Hepatocyte (in vitro differentiated cells): Measurements from ENCODE around the gene NRXN2. TPM values are rescaled to one million over a fixed set of nuclear protein-coding genes. Genes with fewer than 3 reads are reported as not detected.

Source experiments
- DNase-seq: peaks from one replicate; pipeline ENCODE4 v3.0.0-alpha.2; 2016; ENCODE audit warnings: low spot score
- H2AFZ ChIP-seq: fragments of 200-600 bp; sonication (generic); 2 replicates; pipeline ENCODE4 v1.6.0; 2016; ENCODE audit warnings: antibody characterized with exemption, mild to moderate bottlenecking
- H3K27ac ChIP-seq: fragments of 200-600 bp; sonication (generic); 2 replicates; pipeline ENCODE4 v1.5.1; 2016; ENCODE audit warnings: mild to moderate bottlenecking
- H3K27me3 ChIP-seq: fragments of 200-600 bp; sonication (generic); 2 replicates; pipeline ENCODE4 v1.6.1; 2016
- H3K36me3 ChIP-seq: fragments of 200-600 bp; sonication (generic); replicated peaks from 2 replicates; pipeline ENCODE4 v1.5.1; 2016; ENCODE audit warnings: low read depth; ENCODE audit not compliant: insufficient read depth
- H3K4me1 ChIP-seq: fragments of 200-600 bp; sonication (generic); 2 replicates; pipeline ENCODE4 v1.5.1; 2016; ENCODE audit warnings: mild to moderate bottlenecking, moderate library complexity; ENCODE audit not compliant: insufficient read depth
- H3K4me2 ChIP-seq: fragments of 200-600 bp; sonication (generic); 2 replicates; pipeline ENCODE4 v1.6.0; 2016
- H3K4me3 ChIP-seq: fragments of 200-600 bp; sonication (generic); 2 replicates; pipeline ENCODE4 v1.5.1; 2016; ENCODE audit warnings: mild to moderate bottlenecking
- H3K79me2 ChIP-seq: fragments of 200-600 bp; sonication (generic); 2 replicates; pipeline ENCODE4 v1.6.0; 2017; ENCODE audit warnings: mild to moderate bottlenecking
- H3K9me2 ChIP-seq: fragments of 200-600 bp; sonication (generic); replicated peaks from 2 replicates; pipeline ENCODE4 v1.6.0; 2017; ENCODE audit warnings: mild to moderate bottlenecking; ENCODE audit not compliant: insufficient read depth
- H3K9me3 ChIP-seq: fragments of 200-600 bp; sonication (generic); 2 replicates; pipeline ENCODE4 v1.5.1; 2016; ENCODE audit warnings: low read depth, mild to moderate bottlenecking
- H4K20me1 ChIP-seq: fragments of 200-600 bp; sonication (generic); 2 replicates; pipeline ENCODE4 v1.6.0; 2016; ENCODE audit warnings: mild to moderate bottlenecking; ENCODE audit not compliant: insufficient read depth, poor library complexity, severe bottlenecking
- CTCF ChIP-seq: fragments of 200-600 bp; sonication (generic); IDR thresholded peaks from 2 replicates; pipeline ENCODE4 v1.5.1; 2016; ENCODE audit warnings: antibody characterized with exemption, mild to moderate bottlenecking; ENCODE audit not compliant: poor library complexity
- EZH2 ChIP-seq: fragments of 200-600 bp; sonication (generic); IDR thresholded peaks from 2 replicates; pipeline ENCODE4 v1.6.1; 2016; ENCODE audit warnings: antibody characterized with exemption, mild to moderate bottlenecking, borderline replicate concordance
- EZH2phosphoT487 ChIP-seq: fragments of 200-600 bp; sonication (generic); IDR thresholded peaks from one replicate; pipeline ENCODE4 v1.6.1; 2018; ENCODE audit warnings: antibody characterized with exemption, mild to moderate bottlenecking, low read depth, moderate library complexity; ENCODE audit not compliant: unreplicated experiment, severe bottlenecking
- WGBS: methylation state at CpG from one replicate; pipeline ENCODE4 v1.1.6; 2016; ENCODE audit warnings: low lambda C conversion rate; ENCODE audit errors: missing lambda C conversion rate; 5-methylcytosine and 5-hydroxymethylcytosine counted together
- polyA plus RNA-seq: library from polyadenylated mRNA; unstranded; fragments of >200 nt; fragmentation: Nextera tagmentation; extraction: Ambion mirVana; gene quantifications from 2 replicates; pipeline ENCODE4 v1.2.1, GENCODE V29; 2016
- total RNA-seq: library from RNA; depleted of rRNA; stranded (reverse); fragments of >200 nt; gene quantifications from 2 replicates; pipeline ENCODE4 v1.2.3, GENCODE V29; 2014

The NRXN2 gene
- total and polyA plus RNA-seq, 2 experiments from 2014 or later = 0.83 to 1.7 TPM

DNA sequence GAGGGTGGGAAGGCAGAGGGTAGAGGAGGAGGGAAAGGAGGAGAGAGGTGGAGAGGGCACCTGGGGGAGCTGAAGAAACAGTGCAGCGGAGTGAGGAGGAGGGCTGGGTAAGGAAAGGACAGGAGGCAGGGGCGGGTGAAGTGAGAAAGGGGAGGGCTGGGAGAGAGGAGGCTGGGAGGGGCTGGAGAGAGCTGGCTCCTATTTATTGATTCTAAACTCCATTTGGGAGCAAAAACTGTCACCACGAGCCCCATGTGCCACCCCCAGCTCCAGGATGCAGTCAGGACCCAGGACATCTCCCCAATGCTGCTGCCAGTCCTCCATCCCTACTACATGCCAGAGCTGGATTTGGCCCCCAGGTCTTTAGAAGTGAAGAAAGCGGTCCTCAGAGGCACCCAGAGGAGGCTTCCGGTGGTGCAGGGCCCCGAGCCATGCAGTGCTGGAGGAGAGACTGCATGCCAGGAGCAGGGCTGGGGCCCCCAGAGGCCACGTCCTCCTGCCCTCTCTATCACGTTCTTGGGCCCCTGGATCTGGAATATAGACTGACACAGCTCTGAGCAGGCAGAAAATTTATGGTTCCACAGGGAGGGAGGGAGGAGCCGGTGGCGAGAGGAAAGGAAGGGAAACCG is 78.2 kb downstream of the NRXN2 start:
- Histone ChIP-seq H4K20me1 (no peaks in the 10 kb centered on the region), H3K27ac (no peak overlapping the region), H3K27me3 (peaks cover 66% of the 10 kb centered on the region), H3K9me3 (no peaks in the 10 kb centered on the region), H3K79me2 (no peaks in the 10 kb centered on the region), H3K4me1 (peaks cover 2% of the 10 kb centered on the region), H2AFZ (no peak overlapping the region), H3K4me3 (no peak overlapping the region), H3K4me2 (no peak overlapping the region), H3K36me3 (no peaks in the 10 kb centered on the region), H3K9me2 (no peaks in the 10 kb centered on the region)
- 26% methylated on average over 9 of the region's 11 CpGs for WGBS
- TF ChIP-seq CTCF = peak; percentile 20
- TF ChIP-seq EZH2phosphoT487 = no peak
- DNase-seq = peak; percentile 30

DNA sequence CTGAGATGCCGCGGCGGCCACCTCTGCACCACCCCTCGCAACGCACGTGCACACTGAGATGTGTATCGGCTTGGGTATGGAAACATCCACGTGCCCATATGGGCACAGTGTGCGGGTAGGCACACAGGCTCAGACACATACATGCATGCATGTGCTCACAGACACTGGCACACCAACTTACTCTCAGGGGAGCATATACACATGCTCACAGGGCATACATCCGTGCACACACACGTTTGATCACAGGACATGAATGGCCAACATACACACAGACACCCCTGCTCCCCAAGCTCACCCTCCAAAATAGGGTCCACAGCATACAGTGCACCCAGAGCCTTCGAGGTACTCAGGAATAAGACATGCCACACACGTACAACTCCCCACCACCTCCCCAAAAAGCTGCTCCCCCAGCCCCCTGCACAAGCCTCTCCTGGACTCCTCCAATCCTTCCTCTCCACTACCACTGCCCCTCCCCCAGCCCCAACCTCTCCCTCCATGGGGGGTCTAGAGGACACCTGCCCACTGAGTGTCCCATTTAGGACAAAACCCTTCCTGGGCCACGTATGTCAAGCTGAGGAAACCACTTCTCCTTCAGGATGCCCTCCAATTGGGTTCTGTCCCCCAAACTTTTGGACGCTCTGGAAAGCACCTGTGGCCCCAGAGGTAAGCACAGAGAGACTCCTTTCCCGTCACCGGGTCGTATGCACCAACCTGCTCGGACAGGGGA is 78.9 kb downstream of the NRXN2 start:
- 8% methylated on average over 19 of the region's 19 CpGs for WGBS
- no peaks in the 10 kb centered on the region for H3K9me3 ChIP-seq
- H3K79me2 ChIP-seq = no peaks in the 10 kb centered on the region
- DNase-seq = no peak
- no peaks in the 10 kb centered on the region for H3K36me3 ChIP-seq
- H3K27ac ChIP-seq = no peak overlapping the region
- no peak overlapping the region for H3K4me3 ChIP-seq
- no peak overlapping the region for H2AFZ ChIP-seq
- no peaks in the 10 kb centered on the region for H3K4me1 ChIP-seq
- TF ChIP-seq CTCF (no peak), EZH2phosphoT487 (no peak), EZH2 (no peak)
- peak overlapping the region; percentile 82 for H3K4me2 ChIP-seq
- no peaks in the 10 kb centered on the region for H4K20me1 ChIP-seq
- no peaks in the 10 kb centered on the region for H3K9me2 ChIP-seq
- H3K27me3 ChIP-seq = peaks cover 73% of the 10 kb centered on the region

DNA sequence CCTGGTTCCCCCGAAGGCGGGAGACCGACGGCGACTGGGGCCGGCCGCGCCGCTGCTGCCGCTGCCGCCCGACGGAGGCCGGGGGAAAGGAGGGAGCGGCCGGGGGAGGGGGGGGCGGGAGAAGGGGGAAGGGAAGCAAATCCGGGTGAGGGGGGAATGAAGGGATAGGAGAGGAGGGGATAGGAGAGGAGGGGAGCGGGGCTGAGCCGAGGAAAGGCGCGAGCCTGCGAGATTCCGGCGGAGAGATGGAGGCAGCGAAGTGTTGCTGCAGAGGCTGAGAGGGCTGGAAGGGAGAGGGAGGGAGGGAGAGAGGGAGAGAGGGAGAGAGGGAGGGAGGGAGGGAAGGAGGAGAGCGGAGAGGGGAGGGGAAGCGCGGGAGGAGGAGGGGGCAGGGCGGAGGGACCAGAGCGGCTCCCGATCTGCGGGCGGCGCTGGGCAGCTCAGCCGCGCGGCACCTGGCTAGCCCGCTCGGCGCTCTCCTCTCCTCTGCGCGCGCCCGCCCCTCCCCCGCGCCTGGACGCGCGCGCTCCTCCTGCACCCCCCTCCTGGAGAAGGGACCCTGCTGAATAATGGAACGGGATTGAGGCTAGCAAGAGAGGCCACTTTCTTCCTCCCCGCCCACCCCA is 79.6 kb downstream of the NRXN2 start:
- H3K4me3 ChIP-seq = peak overlapping the region; percentile 23
- H3K27ac ChIP-seq = no peak overlapping the region
- H3K4me1 ChIP-seq = no peaks in the 10 kb centered on the region
- 0% methylated on average over 6 of the region's 53 CpGs for WGBS
- H3K9me2 ChIP-seq = no peaks in the 10 kb centered on the region
- peak overlapping the region; percentile 82 for H3K4me2 ChIP-seq
- H2AFZ ChIP-seq = no peak overlapping the region
- no peak for TF ChIP-seq EZH2
- no peak for TF ChIP-seq EZH2phosphoT487
- no peak for TF ChIP-seq CTCF
- H3K27me3 ChIP-seq = peaks cover 80% of the 10 kb centered on the region
- H3K36me3 ChIP-seq = no peaks in the 10 kb centered on the region
- DNase-seq = peak; percentile 55
- H4K20me1 ChIP-seq = no peaks in the 10 kb centered on the region
- no peaks in the 10 kb centered on the region for H3K79me2 ChIP-seq
- H3K9me3 ChIP-seq = no peaks in the 10 kb centered on the region
